ENCODE measurements around the gene OCA2. TPM values are rescaled to one million over a fixed set of nuclear protein-coding genes. Genes with fewer than 3 reads are reported as not detected.

The OCA2 gene
- total and polyA plus RNA-seq, 2 of the 8 experiments (the other 6 are each of a cell fraction or from before 2014, with no cell fraction given), result 0.20 TPM

- no peak for TF ChIP-seq CHD7 (IDR thresholded peaks at IDR 0.05; ENCODE audit: insufficient replicate concordance, low read length)
- TF ChIP-seq TBP (IDR thresholded peaks at IDR 0.05; ENCODE audit: low read depth, low read length), result no peak
- TF ChIP-seq RAD21 (IDR thresholded peaks at IDR 0.05 in 1 of 2, conservative IDR thresholded peaks at IDR 0.05 in 1 of 2; ENCODE audit: low read depth in 2 of 2, low read length in 2 of 2), result no peak
- no peak for TF ChIP-seq MAX (IDR thresholded peaks at IDR 0.05)
- no peak for TF ChIP-seq NANOG (IDR thresholded peaks at IDR 0.05; ENCODE audit: insufficient read depth, low read depth, low read length, poor library complexity, severe bottlenecking)
- TF ChIP-seq NRF1 (IDR thresholded peaks at IDR 0.05; ENCODE audit: low read depth, low read length), result no peak
- TF ChIP-seq SIRT6 (IDR thresholded peaks at IDR 0.05; ENCODE audit: low read length), result no peak
- TF ChIP-seq SRF (IDR thresholded peaks at IDR 0.05; ENCODE audit: low read depth, low read length), result no peak
These were observed 49.5 kb downstream of the OCA2 start (continued) for GRCh38 chr15:28049581-28049980.

All from H1 (cell line).